Activated CD4-positive, alpha-beta T cell treated with anti-CD3 and anti-CD28 coated beads for 36 hours (primary cell): ENCODE measurements around the gene DDX41. TPM values are rescaled to one million over a fixed set of nuclear protein-coding genes. Genes with fewer than 3 reads are reported as not detected.
A peak's percentile ranks its signal among the peaks of the same experiment; 100 is the strongest.

Experiments
- ATAC-seq: fragments of 200-7000 bp; cut with Tn5 transposase; one replicate; pipeline ENCODE4 v1.10.0; 2021; ENCODE audit warnings: mild to moderate bottlenecking, moderate library complexity
- CTCF ChIA-PET: fragments of 350-600 bp; sonication (Branson Sonifier 250); formaldehyde crosslinking; loops from one replicate; lab custom pipeline; 2021; ENCODE audit warnings: antibody characterized with exemption; lab: Charles Lee
- POLR2A ChIA-PET: fragments of 350-600 bp; sonication (Branson Sonifier 250); formaldehyde crosslinking; loops from one replicate; lab custom pipeline; 2021; ENCODE audit warnings: antibody characterized with exemption, inconsistent platforms; lab: Charles Lee
- DNase-seq: peaks from one replicate; pipeline ENCODE4 v3.0.0-alpha.2; 2020
- H3K27ac Mint-ChIP-seq: one replicate; pipeline ENCODE4 v1.8.0; 2021; ENCODE audit warnings: mixed read lengths
- H3K27me3 Mint-ChIP-seq: one replicate; pipeline ENCODE4 v1.8.0; 2021; ENCODE audit warnings: mixed read lengths
- H3K36me3 Mint-ChIP-seq: one replicate; pipeline ENCODE4 v1.8.0; 2021; ENCODE audit warnings: low read depth, mixed read lengths
- H3K4me1 Mint-ChIP-seq: one replicate; pipeline ENCODE4 v1.8.0; 2021; ENCODE audit warnings: mixed read lengths
- H3K4me3 Mint-ChIP-seq: one replicate; pipeline ENCODE4 v1.8.0; 2021; ENCODE audit warnings: mild to moderate bottlenecking, moderate library complexity, mixed read lengths
- H3K9me3 Mint-ChIP-seq: one replicate; pipeline ENCODE4 v1.8.0; 2021; ENCODE audit warnings: low read depth, mixed read lengths
- intact Hi-C, 2 experiments: fragments of 100-400 bp; cut with DNase I in 1 of 2; cut with micrococcal nuclease in 1 of 2; formaldehyde crosslinking; loops; one replicate each; pipeline versions ENCODE4 v1.14.2 to v1.15.1; 2022 to 2024; cut with DNase I, micrococcal nuclease
- total RNA-seq, 2 experiments: library from RNA; stranded (reverse); gene quantifications; one replicate each; pipeline ENCODE4 v1.2.3, GENCODE V29; 2021

Gene DDX41
- total RNA-seq, 2 experiments from 2014 or later, result 192 to 197 TPM

DNA sequence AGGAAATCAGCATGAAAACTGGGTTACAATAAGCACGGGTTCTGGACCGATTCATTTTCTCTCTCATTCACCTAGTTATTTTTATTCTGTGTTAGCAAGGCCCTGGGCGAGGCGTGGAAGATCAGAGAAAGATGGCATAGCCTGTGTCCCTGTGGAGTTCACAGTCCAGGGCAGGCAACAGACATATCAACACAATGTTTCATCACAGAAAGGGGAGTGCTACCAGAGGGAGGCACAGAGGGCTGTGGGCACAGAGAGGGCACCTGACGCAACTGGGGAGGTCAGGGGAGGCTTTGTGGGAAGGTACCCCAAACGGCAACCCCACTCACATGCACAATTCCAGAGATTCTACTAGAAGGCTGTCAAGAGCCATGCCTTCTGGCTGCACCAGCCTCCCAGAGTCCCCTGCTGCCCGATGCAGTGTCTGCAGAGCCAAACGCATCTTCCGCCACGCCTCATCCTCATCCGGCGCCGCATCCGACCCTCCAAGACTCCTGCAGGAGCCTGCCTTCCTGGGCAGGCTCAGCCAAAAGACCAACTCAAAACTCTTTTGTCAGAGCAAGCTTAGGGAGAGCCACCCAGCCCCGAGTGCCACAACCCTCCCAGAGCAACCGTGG is 36.2 kb upstream of the DDX41 start:
- no peak for ATAC-seq
- CTCF ChIA-PET, result interaction anchor here (1.0 kb wide), 2 partner anchors 17 to 29 kb away, joined by 3 to 4 read pairs; no protein-coding TSS in a partner anchor
- Mint-ChIP-seq H3K36me3 (peaks cover 13% of the 10 kb centered on the region), H3K9me3 (no peaks in the 10 kb centered on the region), H3K4me3 (peak overlapping the region; percentile 80), H3K27ac (peak overlapping the region; percentile 38), H3K4me1 (peaks cover 25% of the 10 kb centered on the region), H3K27me3 (no peaks in the 10 kb centered on the region)
- POLR2A ChIA-PET, result no interaction called here
- no peak for DNase-seq
- intact Hi-C loops, result loop anchor here in 1 of 2 experiments (10.0 kb wide), 1 partner anchor 548 kb away; the partner anchor contains the start of gene UIMC1

GRCh38 chr5:177550122-177550521 is 33.4 kb upstream of the DDX41 start:
- Mint-ChIP-seq H3K27me3 (no peaks in the 10 kb centered on the region), H3K4me1 (peaks cover 40% of the 10 kb centered on the region), H3K27ac (no peak overlapping the region), H3K9me3 (no peaks in the 10 kb centered on the region), H3K36me3 (peaks cover 16% of the 10 kb centered on the region), H3K4me3 (no peak overlapping the region)
- DNase-seq, result no peak
- intact Hi-C loops, result loop anchor here in 1 of 2 experiments (10.0 kb wide), 1 partner anchor 545 kb away; the partner anchor contains the start of gene UIMC1
- ATAC-seq, result no peak
- CTCF ChIA-PET, result interaction anchor here (0.6 to 1.3 kb wide), 2 partner anchors 49 to 677 kb away, joined by 3 read pairs; no protein-coding TSS in a partner anchor
- POLR2A ChIA-PET, result no interaction called here

- POLR2A ChIA-PET, result no interaction called here
- H3K36me3 Mint-ChIP-seq, result peaks cover 16% of the 10 kb centered on the region
- no peaks in the 10 kb centered on the region for H3K9me3 Mint-ChIP-seq
- H3K27me3 Mint-ChIP-seq, result no peaks in the 10 kb centered on the region
- ATAC-seq (no peak), DNase-seq (no peak)
- H3K4me3 Mint-ChIP-seq, result no peak overlapping the region
- H3K4me1 Mint-ChIP-seq, result peaks cover 35% of the 10 kb centered on the region
- CTCF ChIA-PET, result no interaction called here
- intact Hi-C loops, result no loop called here
- no peak overlapping the region for H3K27ac Mint-ChIP-seq
Measured at GRCh38 chr5:177548495-177548894, 31.7 kb upstream of the DDX41 start.

GRCh38 chr5:177547736-177548135 is 31.0 kb upstream of the DDX41 start:
- Mint-ChIP-seq H3K27me3 (no peaks in the 10 kb centered on the region), H3K4me1 (peaks cover 28% of the 10 kb centered on the region), H3K4me3 (no peak overlapping the region), H3K36me3 (peaks cover 11% of the 10 kb centered on the region), H3K27ac (no peak overlapping the region), H3K9me3 (no peaks in the 10 kb centered on the region)
- ChIA-PET CTCF (no interaction called here), POLR2A (no interaction called here)
- no peak for DNase-seq
- ATAC-seq, result no peak
- intact Hi-C loops, result no loop called here

DNA sequence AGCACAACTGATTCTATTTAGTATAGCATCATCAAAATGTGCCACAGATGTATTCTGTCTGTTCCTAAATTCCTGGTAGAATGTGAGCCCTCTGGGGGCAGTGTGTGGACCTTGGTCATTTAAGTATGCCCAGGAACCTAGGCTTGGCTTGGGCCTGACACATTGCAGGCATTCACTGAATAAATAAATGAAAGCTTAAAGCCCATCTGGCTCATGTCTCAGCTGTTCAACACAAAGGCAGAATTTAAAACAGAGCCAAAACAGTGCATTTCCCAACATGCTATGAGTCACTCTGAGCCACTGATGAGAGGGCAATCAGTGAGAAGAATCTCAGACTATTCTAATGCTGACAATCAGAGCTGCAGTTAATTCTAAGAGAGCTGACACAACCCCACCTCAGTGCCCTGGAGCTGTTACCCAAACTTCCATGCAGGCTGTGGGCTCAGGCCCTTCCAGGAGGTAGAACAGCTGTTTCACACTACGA is 29.5 kb upstream of the DDX41 start:
- no peak for DNase-seq
- POLR2A ChIA-PET, result no interaction called here
- Mint-ChIP-seq H3K27me3 (no peaks in the 10 kb centered on the region), H3K4me3 (no peak overlapping the region), H3K27ac (peak overlapping the region; percentile 32), H3K4me1 (peaks cover 19% of the 10 kb centered on the region), H3K36me3 (peaks cover 10% of the 10 kb centered on the region), H3K9me3 (no peaks in the 10 kb centered on the region)
- intact Hi-C loops, result no loop called here
- ATAC-seq, result peak; percentile 69
- CTCF ChIA-PET, result interaction anchor here (0.7 to 2.3 kb wide), 5 partner anchors 9 to 91 kb away, joined by 3 to 7 read pairs (median 5); no protein-coding TSS in a partner anchor

- intact Hi-C loops, result no loop called here
Measured at GRCh38 chr5:177545487-177546257, 28.9 kb upstream of the DDX41 start.

GRCh38 chr5:177542816-177543465 is 26.2 kb upstream of the DDX41 start:
- no peak overlapping the region for H3K27ac Mint-ChIP-seq
- ATAC-seq (no peak), DNase-seq (no peak)
- H3K9me3 Mint-ChIP-seq, result no peaks in the 10 kb centered on the region
- intact Hi-C loops, result no loop called here
- peaks cover 13% of the 10 kb centered on the region for H3K36me3 Mint-ChIP-seq
- POLR2A ChIA-PET, result no interaction called here
- H3K4me3 Mint-ChIP-seq, result no peak overlapping the region
- H3K27me3 Mint-ChIP-seq, result no peaks in the 10 kb centered on the region
- H3K4me1 Mint-ChIP-seq, result peaks cover 18% of the 10 kb centered on the region
- CTCF ChIA-PET, result interaction anchor here (1.0 kb wide), 1 partner anchor 13 kb away, joined by 3 read pairs; no protein-coding TSS in a partner anchor

More at GRCh38 chr5:177545487-177546257, 28.9 kb upstream of the DDX41 start:
- Mint-ChIP-seq H3K36me3 (peaks cover 10% of the 10 kb centered on the region), H3K4me1 (peaks cover 22% of the 10 kb centered on the region), H3K27ac (peak overlapping the region; percentile 28), H3K4me3 (no peak overlapping the region), H3K27me3 (no peaks in the 10 kb centered on the region), H3K9me3 (no peaks in the 10 kb centered on the region)
- ChIA-PET POLR2A (no interaction called here), CTCF (interaction anchor here (0.7 to 2.3 kb wide), 7 partner anchors 8 to 44 kb away, joined by 3 to 7 read pairs (median 4); no protein-coding TSS in a partner anchor)
- DNase-seq (no peak), ATAC-seq (no peak)

DNA sequence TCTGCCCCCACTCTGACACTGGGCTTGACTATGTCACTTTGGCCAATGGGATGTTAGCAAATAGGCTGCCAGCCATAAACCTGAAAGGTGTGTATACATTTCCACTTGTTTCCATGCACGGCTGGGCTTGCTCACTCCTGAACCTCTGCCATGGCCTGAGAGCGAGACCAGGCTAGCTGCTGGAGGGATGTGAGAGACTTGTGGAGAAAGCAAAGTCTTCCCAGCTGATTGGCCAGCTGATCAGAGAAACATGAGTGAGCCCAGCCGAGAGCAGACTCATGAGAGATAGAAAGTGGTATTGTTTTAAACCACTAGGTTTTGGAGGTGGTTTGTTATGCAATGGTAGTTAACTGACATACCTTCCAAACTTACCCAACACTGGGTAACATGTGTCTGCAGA is 23.7 kb upstream of the DDX41 start:
- no peak overlapping the region for H3K4me3 Mint-ChIP-seq
- no peak for DNase-seq
- H3K27ac Mint-ChIP-seq, result no peak overlapping the region
- no peaks in the 10 kb centered on the region for H3K27me3 Mint-ChIP-seq
- ATAC-seq, result no peak
- H3K9me3 Mint-ChIP-seq, result no peaks in the 10 kb centered on the region
- H3K36me3 Mint-ChIP-seq, result peaks cover 12% of the 10 kb centered on the region
- CTCF ChIA-PET, result no interaction called here
- intact Hi-C loops, result no loop called here
- H3K4me1 Mint-ChIP-seq, result peaks cover 4% of the 10 kb centered on the region
- POLR2A ChIA-PET, result no interaction called here

GRCh38 chr5:177539411-177539810 is 22.6 kb upstream of the DDX41 start:
- ATAC-seq, result no peak

GRCh38 chr5:177538876-177539275 is 22.1 kb upstream of the DDX41 start:
- CTCF ChIA-PET, result interaction anchor here (0.6 to 1.1 kb wide), 2 partner anchors 37 to 420 kb away, joined by 3 to 5 read pairs; no protein-coding TSS in a partner anchor
- Mint-ChIP-seq H3K9me3 (no peaks in the 10 kb centered on the region), H3K27me3 (no peaks in the 10 kb centered on the region), H3K27ac (no peak overlapping the region), H3K4me1 (peaks cover 2% of the 10 kb centered on the region), H3K4me3 (no peak overlapping the region), H3K36me3 (peaks cover 14% of the 10 kb centered on the region)
- ATAC-seq (no peak), DNase-seq (no peak)
- POLR2A ChIA-PET, result no interaction called here
- intact Hi-C loops, result no loop called here

More at GRCh38 chr5:177539411-177539810, 22.6 kb upstream of the DDX41 start:
- ChIA-PET POLR2A (no interaction called here), CTCF (no interaction called here)
- Mint-ChIP-seq H3K4me1 (peaks cover 4% of the 10 kb centered on the region), H3K27ac (no peak overlapping the region), H3K4me3 (no peak overlapping the region), H3K9me3 (no peaks in the 10 kb centered on the region), H3K36me3 (peaks cover 12% of the 10 kb centered on the region), H3K27me3 (no peaks in the 10 kb centered on the region)
- intact Hi-C loops, result no loop called here
- no peak for DNase-seq
